Stimulated activated CD4-positive, alpha-beta T cell treated with anti-CD3 and anti-CD28 coated beads, TNF-alpha, amount 100 ng/mL, for 24 hours (primary cell): Measurements from ENCODE around the gene ALDH1A2.
"Not testable (repeated sequence)": the region's sequence is repeated elsewhere in the genome, so short reads cannot be mapped to it uniquely, and the experiment has no call there.

Experiments
- DNase-seq, 3 experiments: peaks; one replicate each; pipeline ENCODE4 v3.0.0-alpha.2; 2020; ENCODE audit warnings: low read depth in 3 of 3

The ALDH1A2 gene

GRCh38 chr15:58040150-58040549 is 25.4 kb downstream of the ALDH1A2 start:
- no peak for DNase-seq

DNA sequence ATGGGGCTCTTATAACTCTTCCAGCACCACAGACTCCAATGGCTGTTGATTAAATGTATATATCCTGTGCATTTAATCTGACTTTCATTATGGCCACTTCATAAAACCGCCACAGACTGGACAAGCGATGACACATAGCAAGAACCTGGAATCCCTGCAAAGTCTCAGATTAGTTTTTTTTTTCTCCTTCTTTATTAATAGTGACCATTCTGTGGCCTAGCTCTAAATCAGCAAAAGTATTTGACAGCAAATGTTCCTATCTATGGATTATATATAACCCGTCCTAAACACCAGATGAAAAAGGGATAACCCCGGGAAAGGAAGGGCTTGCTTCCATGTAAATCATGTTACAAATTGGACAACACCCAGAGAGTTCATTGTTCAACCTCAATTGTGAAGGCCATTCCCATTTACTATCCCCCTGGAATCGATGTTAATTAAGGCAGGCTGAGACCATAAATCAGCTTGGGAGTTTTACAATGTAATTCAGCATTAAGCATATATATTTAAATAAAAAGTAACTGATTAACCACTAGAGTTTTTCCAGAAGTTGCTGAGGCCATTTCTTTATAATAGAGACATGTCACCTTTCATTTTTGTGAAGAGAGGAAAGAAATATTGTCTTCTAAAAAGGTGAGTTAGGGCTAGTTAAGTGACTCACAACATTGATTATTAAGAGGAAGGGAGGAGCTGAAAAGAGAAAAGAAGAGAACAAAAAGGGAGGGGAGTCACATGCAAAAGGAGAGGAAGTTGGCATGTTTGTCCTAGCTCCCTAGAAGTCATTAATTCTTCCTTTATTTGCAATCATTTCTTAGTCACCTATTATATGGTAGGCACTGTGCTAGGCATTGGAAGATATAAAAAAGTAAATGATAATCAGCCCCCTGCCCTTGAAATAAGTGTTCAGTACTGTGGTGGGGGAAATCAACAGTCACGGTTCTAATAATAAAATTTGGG is 26.2 kb downstream of the ALDH1A2 start:
- DNase-seq = no peak

DNA sequence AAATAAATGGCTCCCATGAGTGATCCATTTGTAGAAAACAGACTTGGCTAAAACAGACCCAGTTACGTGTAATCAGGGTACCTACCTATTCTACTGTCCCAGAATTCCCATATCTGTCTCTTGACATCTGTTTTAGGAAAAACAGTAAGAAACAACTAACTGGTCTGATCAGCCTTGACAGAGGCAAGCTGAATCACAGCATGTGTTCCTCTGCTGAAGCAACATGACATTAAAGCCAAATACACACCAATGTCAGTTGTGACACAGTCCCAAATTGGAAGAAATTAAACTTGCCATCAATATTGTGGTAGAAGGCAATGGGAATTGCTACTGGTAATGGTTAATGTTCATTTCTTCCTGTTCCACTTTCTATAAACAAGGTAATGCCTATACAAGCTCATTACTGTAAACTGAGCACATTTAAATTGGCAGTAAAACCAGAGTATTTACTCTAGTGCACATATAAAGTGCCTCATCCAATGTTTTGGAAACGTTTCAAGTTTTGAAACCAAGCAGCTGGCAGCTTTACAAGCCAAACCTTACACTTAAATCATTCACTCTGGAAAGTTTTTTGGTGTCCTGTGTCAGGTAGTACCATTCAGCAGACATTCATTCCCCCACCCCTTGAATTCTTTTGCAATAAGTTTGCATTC is 27.0 kb downstream of the ALDH1A2 start:
- no peak for DNase-seq

DNA sequence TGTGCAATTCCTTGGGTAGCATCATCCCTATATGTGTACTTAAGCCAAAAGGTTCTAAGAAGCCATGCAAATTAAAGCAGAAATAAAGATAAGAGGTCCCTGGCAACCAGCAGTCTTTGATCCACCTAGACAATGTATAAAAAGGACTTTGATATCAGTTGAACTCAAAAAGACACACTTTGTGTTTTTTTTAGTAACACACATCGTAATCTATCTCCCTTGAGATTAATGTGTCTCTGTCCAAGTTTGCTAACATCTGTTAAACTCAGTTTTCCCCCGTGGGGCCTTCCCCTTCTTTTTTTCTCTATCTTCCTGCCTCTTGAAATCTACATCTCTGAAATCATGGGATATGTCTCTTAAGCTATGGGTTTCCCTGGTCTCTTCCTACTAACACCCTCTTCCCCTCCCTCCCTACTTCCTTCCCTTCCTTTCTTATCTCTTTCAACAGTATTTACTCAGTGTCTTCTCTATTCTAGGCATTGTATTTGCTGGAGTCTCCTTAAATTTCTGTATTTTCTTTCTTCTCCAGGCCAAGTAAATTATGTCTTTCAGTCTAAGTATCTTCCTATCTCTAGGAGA is 27.7 kb downstream of the ALDH1A2 start:
- DNase-seq = no peak

- DNase-seq = no peak
Observed at GRCh38 chr15:58036579-58036978, 28.9 kb downstream of the ALDH1A2 start.

- not testable (repeated sequence) for DNase-seq
Observed at GRCh38 chr15:58028392-58028791, 37.1 kb downstream of the ALDH1A2 start.

GRCh38 chr15:58026552-58026951 is 39.0 kb downstream of the ALDH1A2 start:
- no peak for DNase-seq

DNA sequence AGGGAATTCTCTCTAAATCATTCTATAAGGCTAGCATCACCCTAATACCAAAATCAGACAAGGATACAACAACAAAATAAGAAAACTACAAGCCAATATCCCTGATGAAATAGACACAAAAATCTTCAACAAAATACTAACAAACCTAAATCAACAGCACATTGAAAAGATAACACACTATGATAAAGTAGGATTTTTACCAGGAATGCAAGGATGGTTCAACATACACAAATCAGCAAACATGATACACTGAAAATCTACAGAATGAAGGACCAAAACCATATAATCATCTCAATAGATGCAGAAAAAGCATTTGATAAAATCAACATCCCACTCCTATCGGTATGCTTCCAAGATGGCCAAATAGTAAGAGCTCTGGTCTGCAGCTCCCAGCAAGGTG is 39.5 kb downstream of the ALDH1A2 start:
- no peak for DNase-seq

DNA sequence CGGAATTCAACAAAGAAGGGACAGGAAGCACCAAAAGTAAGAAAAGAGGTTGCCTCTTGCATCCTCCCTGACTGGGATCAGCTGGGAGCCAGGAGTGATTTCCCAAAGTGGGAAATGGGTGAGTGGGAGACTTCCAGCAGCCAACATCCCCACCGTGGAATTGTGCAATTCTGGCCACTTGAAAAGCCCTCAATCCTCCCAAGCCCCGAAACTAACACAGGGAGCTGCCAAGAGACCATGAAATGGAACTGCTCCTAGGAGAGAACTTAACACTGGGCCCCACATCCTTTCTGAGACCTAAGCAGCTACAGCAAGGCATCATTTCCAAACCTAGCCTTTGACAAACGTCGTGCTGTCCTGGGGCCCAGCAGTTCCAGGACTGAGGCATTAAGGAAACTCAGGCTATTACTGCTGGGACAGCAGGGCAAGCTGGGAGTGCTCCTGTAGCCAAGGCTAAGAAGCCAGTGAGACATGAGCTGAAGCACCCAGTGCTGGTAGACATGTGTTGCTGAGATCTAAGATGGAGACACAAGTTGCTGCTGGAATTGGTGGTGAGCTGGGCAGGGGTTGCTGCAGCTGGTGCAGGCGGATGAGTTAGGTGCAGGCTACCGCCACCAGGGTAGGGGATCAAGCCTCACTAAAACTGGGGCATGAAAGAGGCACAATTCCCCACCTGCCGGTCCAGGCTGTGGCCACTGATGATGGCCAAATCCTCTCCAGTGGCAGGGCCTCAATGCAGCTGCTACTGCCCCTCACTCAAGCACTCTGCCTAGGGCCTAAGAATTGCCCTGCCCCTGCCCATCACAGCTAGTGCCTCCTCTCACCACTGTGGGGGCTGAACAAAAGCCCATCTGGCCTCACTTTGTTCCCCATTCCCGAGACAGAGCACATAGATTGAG is 43.9 kb downstream of the ALDH1A2 start:
- no peak for DNase-seq

DNA sequence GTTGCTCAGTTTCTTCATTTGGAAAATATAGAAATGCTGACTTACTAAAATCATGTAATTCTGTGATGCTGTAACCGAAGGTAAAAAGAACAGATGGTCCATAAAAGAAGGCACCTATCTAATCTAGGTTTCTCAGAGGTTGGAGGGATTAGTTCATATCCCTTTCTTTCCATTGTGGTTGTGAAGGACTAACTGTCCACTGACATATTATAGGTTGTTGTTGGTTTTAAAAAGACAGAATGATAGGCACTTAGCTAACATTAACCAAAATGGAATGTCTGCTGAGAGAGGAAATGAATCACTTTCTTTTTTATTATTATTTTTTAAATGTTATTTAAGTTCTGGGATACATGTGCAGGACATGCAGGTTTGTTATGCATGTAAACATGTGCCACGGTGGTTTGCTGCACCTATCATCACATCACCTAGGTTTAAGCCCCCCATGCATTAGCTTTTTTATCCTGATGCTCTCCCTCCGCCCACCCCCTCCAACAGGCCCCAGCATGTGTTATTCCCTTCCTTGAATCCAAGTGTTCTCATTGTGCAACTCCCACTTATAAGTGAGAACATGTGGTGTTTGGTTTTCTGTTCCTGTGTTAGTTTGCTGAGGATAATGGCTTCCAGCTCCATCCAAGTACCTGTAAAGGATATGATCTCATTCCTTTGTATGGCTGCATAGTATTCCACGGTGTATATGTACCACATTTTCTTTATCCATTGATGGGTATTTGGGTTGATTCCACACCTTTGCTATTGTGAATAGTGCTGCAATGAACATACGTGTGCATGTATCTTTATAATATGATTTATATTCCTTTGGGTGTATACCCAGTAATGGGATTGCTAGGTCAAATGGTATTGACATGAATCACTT is 45.8 kb downstream of the ALDH1A2 start:
- DNase-seq = no peak

GRCh38 chr15:58017869-58018268 is 47.6 kb downstream of the ALDH1A2 start:
- DNase-seq = no peak

- DNase-seq = no peak
Observed at GRCh38 chr15:58016581-58017175, 48.8 kb downstream of the ALDH1A2 start.

- DNase-seq = no peak
Observed at GRCh38 chr15:58015565-58015964, 49.9 kb downstream of the ALDH1A2 start.

GRCh38 chr15:58014470-58014869 is 51.0 kb downstream of the ALDH1A2 start:
- DNase-seq = no peak

DNA sequence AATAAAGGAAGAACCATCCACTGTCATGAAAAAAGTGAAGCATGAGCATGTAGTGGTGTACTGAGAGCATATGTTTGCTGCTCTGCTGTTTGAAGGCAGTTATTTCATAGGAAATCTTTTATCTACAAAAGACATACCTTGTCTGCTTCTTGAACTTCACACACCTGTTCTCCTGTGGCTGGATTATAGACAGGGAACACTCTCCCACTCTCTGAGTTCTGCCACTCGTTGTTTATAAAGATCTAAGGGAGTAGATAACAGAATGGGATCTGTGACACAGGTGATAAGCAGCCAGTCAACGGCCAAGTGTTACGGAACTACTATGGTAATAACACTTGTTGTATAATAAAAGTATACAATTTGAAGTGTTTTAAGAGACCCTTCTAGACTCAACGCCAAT is 51.5 kb downstream of the ALDH1A2 start:
- DNase-seq = no peak

GRCh38 chr15:58010983-58011382 is 54.5 kb downstream of the ALDH1A2 start:
- no peak for DNase-seq

GRCh38 chr15:58003810-58004209 is 61.7 kb downstream of the ALDH1A2 start:
- no peak for DNase-seq

DNA sequence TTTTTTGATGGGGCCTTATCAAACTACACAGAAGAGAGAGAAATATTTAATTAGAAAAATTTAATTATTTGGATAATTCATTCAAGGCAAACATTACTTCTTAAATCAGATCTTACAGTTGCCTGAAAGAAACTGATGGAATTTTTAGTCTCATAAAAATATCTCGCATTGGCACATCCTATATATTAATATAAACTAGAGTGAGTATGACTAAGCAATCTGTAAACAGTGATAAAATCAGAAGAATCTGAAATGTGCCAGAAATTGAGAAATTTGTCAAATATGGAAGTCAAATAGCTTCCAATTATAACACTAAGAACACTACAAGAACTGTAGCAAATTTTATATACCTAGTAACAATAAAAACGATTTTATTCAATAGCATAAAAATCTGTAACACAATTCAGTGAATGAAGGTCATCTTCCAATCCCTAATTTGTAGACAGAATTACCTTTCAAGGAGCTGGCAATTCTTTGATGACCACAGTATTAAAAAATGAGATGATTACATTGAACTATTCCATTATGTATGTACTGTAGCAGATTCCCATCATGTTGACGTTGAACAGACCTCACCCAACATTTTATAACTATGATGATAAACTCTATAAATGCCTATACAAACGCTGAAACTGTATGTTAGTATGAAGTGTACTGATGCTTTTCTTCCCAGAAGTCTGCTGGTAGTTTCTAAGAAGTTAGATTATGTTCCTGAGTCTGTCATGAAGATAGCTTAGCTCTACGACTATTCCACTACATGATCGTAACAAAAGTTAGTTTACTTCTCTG is 63.0 kb downstream of the ALDH1A2 start:
- no peak for DNase-seq

DNA sequence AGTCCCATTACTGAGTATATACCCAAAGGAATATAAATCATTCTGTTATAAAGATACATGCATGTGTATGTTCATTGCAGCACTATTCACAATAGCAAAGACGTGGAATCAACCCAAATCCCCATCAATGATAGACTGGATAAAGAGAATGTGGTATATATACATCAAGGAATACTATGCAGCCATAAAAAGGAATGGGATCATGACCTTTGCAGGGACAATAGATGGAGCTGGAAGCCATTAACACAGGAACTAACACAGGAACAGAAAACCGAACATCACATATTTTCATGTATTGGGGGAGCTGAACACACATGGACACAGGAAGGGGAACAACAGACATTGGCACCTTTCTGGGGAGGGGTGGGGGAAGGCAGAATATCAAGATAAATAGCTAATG is 65.8 kb downstream of the ALDH1A2 start:
- DNase-seq = not testable (repeated sequence)
